H9 (cell line): ENCODE data around the gene MOB1B. TPM values are rescaled to one million over a fixed set of nuclear protein-coding genes. Genes with fewer than 3 reads are reported as not detected.

Experiments used
- DNase-seq: peaks from one replicate; pipeline ENCODE4 v3.0.0-alpha.2; 2017
- H2AFZ ChIP-seq: one replicate; pipeline ENCODE4 v1.6.1; 2013; ENCODE audit warnings: mild to moderate bottlenecking, low read length, control low read depth, moderate library complexity
- H2AK5ac ChIP-seq: 2 replicates; pipeline ENCODE4 v1.6.1; 2013; ENCODE audit warnings: low read length, control low read depth, mixed read lengths; ENCODE audit not compliant: insufficient read length
- H2BK120ac ChIP-seq: one replicate; pipeline ENCODE4 v1.6.1; 2013; ENCODE audit warnings: low read depth, mild to moderate bottlenecking, low read length, control low read depth, inconsistent platforms; ENCODE audit not compliant: poor library complexity, severe bottlenecking
- H2BK12ac ChIP-seq: 2 replicates; pipeline ENCODE4 v1.6.1; 2013; ENCODE audit warnings: low read length, control low read depth, mixed read lengths, low read depth; ENCODE audit not compliant: insufficient read length
- H2BK15ac ChIP-seq: 2 replicates; pipeline ENCODE4 v1.6.1; 2013; ENCODE audit warnings: low read depth, low read length, control low read depth
- H2BK20ac ChIP-seq: one replicate; pipeline ENCODE4 v1.6.1; 2013; ENCODE audit warnings: low read depth, mild to moderate bottlenecking, low read length, control low read depth, inconsistent platforms; ENCODE audit not compliant: poor library complexity, severe bottlenecking
- H2BK5ac ChIP-seq: 2 replicates; pipeline ENCODE4 v1.6.1; 2013; ENCODE audit warnings: low read length, control low read depth, mixed read lengths; ENCODE audit not compliant: insufficient read length
- H3K14ac ChIP-seq: 2 replicates; pipeline ENCODE4 v1.6.1; 2013; ENCODE audit warnings: low read length, control low read depth; ENCODE audit not compliant: insufficient read depth
- H3K18ac ChIP-seq: 2 replicates; pipeline ENCODE4 v1.6.1; 2013; ENCODE audit warnings: low read depth, mild to moderate bottlenecking, mixed read lengths, low read length, control low read depth; ENCODE audit not compliant: insufficient read length
- H3K23ac ChIP-seq: 2 replicates; pipeline ENCODE4 v1.6.1; 2013; ENCODE audit warnings: low read length, control low read depth, mixed read lengths, low read depth; ENCODE audit not compliant: insufficient read length
- H3K23me2 ChIP-seq: 2 replicates; pipeline ENCODE4 v1.6.1; 2013; ENCODE audit warnings: low read depth, mild to moderate bottlenecking, mixed read lengths, low read length, control low read depth; ENCODE audit not compliant: insufficient read length, poor library complexity, severe bottlenecking
- H3K27ac ChIP-seq: 2 replicates; pipeline ENCODE4 v1.5.1; 2013; ENCODE audit warnings: low read length, control low read depth, mixed read lengths, low read depth; ENCODE audit not compliant: insufficient read length
- H3K27me3 ChIP-seq: 2 replicates; pipeline ENCODE4 v1.6.1; 2013; ENCODE audit warnings: low read length, control low read depth, inconsistent platforms; ENCODE audit not compliant: insufficient read depth
- H3K4ac ChIP-seq: 2 replicates; pipeline ENCODE4 v1.6.1; 2013; ENCODE audit warnings: low read depth, mild to moderate bottlenecking, control low read depth, inconsistent platforms, low read length, moderate library complexity
- H3K4me1 ChIP-seq: 2 replicates; pipeline ENCODE4 v1.6.1; 2013; ENCODE audit warnings: low read length, control low read depth, inconsistent platforms; ENCODE audit not compliant: insufficient read depth
- H3K4me2 ChIP-seq: 2 replicates; pipeline ENCODE4 v1.6.1; 2013; ENCODE audit warnings: low read length, control low read depth, mixed read lengths; ENCODE audit not compliant: insufficient read length, insufficient read depth
- H3K56ac ChIP-seq: 2 replicates; pipeline ENCODE4 v1.6.1; 2013; ENCODE audit warnings: low read depth, mild to moderate bottlenecking, mixed read lengths, low read length, control low read depth; ENCODE audit not compliant: insufficient read length
- H3K79me1 ChIP-seq: 2 replicates; pipeline ENCODE4 v1.6.1; 2013; ENCODE audit warnings: low read depth, mild to moderate bottlenecking, moderate library complexity, low read length, control low read depth, inconsistent platforms; ENCODE audit not compliant: insufficient read depth, poor library complexity, severe bottlenecking
- H3K79me2 ChIP-seq: 2 replicates; pipeline ENCODE4 v1.6.1; 2013; ENCODE audit warnings: low read length, control low read depth, inconsistent platforms; ENCODE audit not compliant: insufficient read depth
- H3K9ac ChIP-seq: 2 replicates; pipeline ENCODE4 v1.6.1; 2013; ENCODE audit warnings: low read length, control low read depth, mixed read lengths; ENCODE audit not compliant: insufficient read length; ENCODE audit errors: extremely low read depth
- H3K9me3 ChIP-seq: one replicate; pipeline ENCODE4 v1.6.1; 2013; ENCODE audit warnings: low read depth, low read length, inconsistent platforms; ENCODE audit not compliant: control insufficient read depth
- H3T11ph ChIP-seq: one replicate; pipeline ENCODE4 v1.6.1; 2013; ENCODE audit warnings: mild to moderate bottlenecking, low read length, control low read depth, inconsistent platforms
- H4K20me1 ChIP-seq: one replicate; pipeline ENCODE4 v1.6.1; 2013; ENCODE audit not compliant: control insufficient read depth, insufficient read length, insufficient read depth
- H4K5ac ChIP-seq: 2 replicates; pipeline ENCODE4 v1.6.1; 2013; ENCODE audit warnings: low read depth, mild to moderate bottlenecking, mixed read lengths, low read length, control low read depth; ENCODE audit not compliant: insufficient read length
- H4K8ac ChIP-seq: replicated peaks from 2 replicates; pipeline ENCODE4 v1.6.1; 2013; ENCODE audit warnings: low read length, control low read depth, mixed read lengths, low read depth; ENCODE audit not compliant: insufficient read length
- H4K91ac ChIP-seq: 2 replicates; pipeline ENCODE4 v1.6.1; 2013; ENCODE audit warnings: low read depth, mild to moderate bottlenecking, moderate library complexity, mixed read lengths, low read length, control low read depth; ENCODE audit not compliant: insufficient read length
- H3K27ac Mint-ChIP-seq, 3 experiments: 2 replicates in 2 of 3; 3 replicates in 1 of 3; pipeline ENCODE4 v1.8.0; 2020 to 2021; ENCODE audit warnings: mixed read lengths in 3 of 3, mild to moderate bottlenecking in 1 of 3, moderate library complexity in 1 of 3
- H3K27me3 Mint-ChIP-seq: 2 replicates; pipeline ENCODE4 v1.8.0; 2021; ENCODE audit warnings: low read depth, mild to moderate bottlenecking, moderate library complexity, mixed read lengths
- H3K36me3 Mint-ChIP-seq, 3 experiments: 2 replicates in 2 of 3; 3 replicates in 1 of 3; pipeline ENCODE4 v1.8.0; 2020 to 2021; ENCODE audit warnings: low read depth in 3 of 3, mixed read lengths in 3 of 3; ENCODE audit not compliant: insufficient read depth in 1 of 3
- H3K4me1 Mint-ChIP-seq, 2 experiments: 2 replicates each; pipeline ENCODE4 v1.8.0; 2020; ENCODE audit warnings: mixed read lengths in 2 of 2
- H3K4me3 Mint-ChIP-seq, 2 experiments: 2 replicates in 1 of 2; 3 replicates in 1 of 2; pipeline ENCODE4 v1.8.0; 2020 to 2021; ENCODE audit warnings: mild to moderate bottlenecking in 2 of 2, mixed read lengths in 2 of 2, moderate library complexity in 1 of 2
- H3K9me3 Mint-ChIP-seq, 2 experiments: 2 replicates in 1 of 2; 3 replicates in 1 of 2; pipeline ENCODE4 v1.8.0; 2020; ENCODE audit warnings: mild to moderate bottlenecking in 2 of 2, mixed read lengths in 2 of 2, moderate library complexity in 1 of 2
- WGBS: extraction: QIAGEN DNeasy Blood & Tissue Kit; methylation state at CpG from one replicate; pipeline ENCODE4 v1.1.7; 2013; ENCODE audit warnings: missing lambda C conversion rate, low lambda C conversion rate, mixed read lengths; ENCODE audit not compliant: insufficient read length; ENCODE audit errors: extremely low coverage; 5-methylcytosine and 5-hydroxymethylcytosine counted together
- total RNA-seq: library from RNA; stranded (reverse); gene quantifications from 2 replicates; pipeline ENCODE4 v1.2.1, GENCODE V29; 2021
- TF ChIP-seq, protein P1 (sequence below): fragments of 200-600 bp; sonication (generic); conservative IDR thresholded peaks from 3 replicates; pipeline ENCODE4 v1.8.0; 2021; ENCODE audit warnings: antibody characterized with exemption, mild to moderate bottlenecking

Gene MOB1B
- total RNA-seq, 1 experiment from 2014 or later: 30.3 TPM

DNA sequence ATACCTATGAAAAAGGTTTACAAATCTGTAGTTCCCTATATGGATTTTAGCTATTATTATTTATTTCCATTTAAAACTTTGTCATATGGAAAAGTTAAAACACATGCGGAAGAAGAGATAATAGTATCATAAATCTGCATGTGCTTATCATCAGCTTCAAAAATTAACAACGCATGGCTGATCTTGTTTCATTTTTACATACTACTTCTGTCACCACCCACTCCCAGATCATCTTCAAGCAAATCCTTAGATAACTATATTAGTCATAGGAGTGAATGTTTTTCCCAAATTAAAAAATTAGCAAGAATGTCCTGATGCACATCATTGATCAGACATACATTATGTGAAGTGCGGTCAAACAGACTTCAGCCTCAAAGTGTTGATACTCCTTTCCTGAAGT, 24.6 kb upstream of the MOB1B start:
- no peaks in the 10 kb centered on the region for H3K27me3 ChIP-seq
- H3K18ac ChIP-seq: no peak overlapping the region
- no peaks in the 10 kb centered on the region; the same call in 1 of the 2 replicates for H3K27me3 Mint-ChIP-seq
- H3T11ph ChIP-seq: no peak overlapping the region
- no peaks in the 10 kb centered on the region for H3K79me2 ChIP-seq
- no peak overlapping the region for H3K56ac ChIP-seq
- H3K23ac ChIP-seq: no peak overlapping the region
- H4K5ac ChIP-seq: no peak overlapping the region
- DNase-seq: no peak
- no peak overlapping the region for H2AK5ac ChIP-seq
- H3K27ac Mint-ChIP-seq: no peak overlapping the region
- H3K4me1 ChIP-seq: no peaks in the 10 kb centered on the region
- no peak overlapping the region for H3K4me3 Mint-ChIP-seq
- no peak overlapping the region for H3K9ac ChIP-seq
- H4K20me1 ChIP-seq: no peaks in the 10 kb centered on the region
- WGBS: no CpG with 5 or more reads among the region's 3 CpGs
- H2AFZ ChIP-seq: no peak overlapping the region
- H2BK20ac ChIP-seq: no peak overlapping the region
- no peaks in the 10 kb centered on the region for H3K79me1 ChIP-seq
- no peak overlapping the region for H2BK15ac ChIP-seq
- H3K27ac ChIP-seq: no peak overlapping the region
- H3K4me1 Mint-ChIP-seq: no peaks in the 10 kb centered on the region
- no peaks in the 10 kb centered on the region for H3K36me3 Mint-ChIP-seq
- no peak overlapping the region for H2BK12ac ChIP-seq
- H3K4ac ChIP-seq: no peak overlapping the region
- no peaks in the 10 kb centered on the region for H3K23me2 ChIP-seq
- no peak overlapping the region for H4K8ac ChIP-seq
- no peak overlapping the region for H3K14ac ChIP-seq
- H4K91ac ChIP-seq: no peak overlapping the region
- no peak overlapping the region for H3K4me2 ChIP-seq
- no peaks in the 10 kb centered on the region for H3K9me3 Mint-ChIP-seq
- H2BK120ac ChIP-seq: no peak overlapping the region
- TF ChIP-seq, protein P1, sequence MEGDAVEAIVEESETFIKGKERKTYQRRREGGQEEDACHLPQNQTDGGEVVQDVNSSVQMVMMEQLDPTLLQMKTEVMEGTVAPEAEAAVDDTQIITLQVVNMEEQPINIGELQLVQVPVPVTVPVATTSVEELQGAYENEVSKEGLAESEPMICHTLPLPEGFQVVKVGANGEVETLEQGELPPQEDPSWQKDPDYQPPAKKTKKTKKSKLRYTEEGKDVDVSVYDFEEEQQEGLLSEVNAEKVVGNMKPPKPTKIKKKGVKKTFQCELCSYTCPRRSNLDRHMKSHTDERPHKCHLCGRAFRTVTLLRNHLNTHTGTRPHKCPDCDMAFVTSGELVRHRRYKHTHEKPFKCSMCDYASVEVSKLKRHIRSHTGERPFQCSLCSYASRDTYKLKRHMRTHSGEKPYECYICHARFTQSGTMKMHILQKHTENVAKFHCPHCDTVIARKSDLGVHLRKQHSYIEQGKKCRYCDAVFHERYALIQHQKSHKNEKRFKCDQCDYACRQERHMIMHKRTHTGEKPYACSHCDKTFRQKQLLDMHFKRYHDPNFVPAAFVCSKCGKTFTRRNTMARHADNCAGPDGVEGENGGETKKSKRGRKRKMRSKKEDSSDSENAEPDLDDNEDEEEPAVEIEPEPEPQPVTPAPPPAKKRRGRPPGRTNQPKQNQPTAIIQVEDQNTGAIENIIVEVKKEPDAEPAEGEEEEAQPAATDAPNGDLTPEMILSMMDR: no peak
- no peak overlapping the region for H2BK5ac ChIP-seq
- H3K9me3 ChIP-seq: no peaks in the 10 kb centered on the region
